Neuronal stem cell (in vitro differentiated cells): ENCODE measurements around the gene ANKRD2.

ENCODE experiments used
- DNase-seq: peaks from one replicate; pipeline ENCODE4 v3.0.0-alpha.2; 2013; ENCODE audit warnings: low spot score
- H2AFZ ChIP-seq: one replicate; pipeline ENCODE4 v1.6.1; 2013; ENCODE audit warnings: mild to moderate bottlenecking, low read length, inconsistent platforms
- H2AK5ac ChIP-seq: 2 replicates; pipeline ENCODE4 v1.6.1; 2013; ENCODE audit warnings: low read depth, mild to moderate bottlenecking, inconsistent platforms, low read length, moderate library complexity, mixed read lengths
- H2BK120ac ChIP-seq: 2 replicates; pipeline ENCODE4 v1.6.1; 2013; ENCODE audit warnings: low read depth, mild to moderate bottlenecking, inconsistent platforms, low read length, moderate library complexity, mixed read lengths
- H2BK12ac ChIP-seq: one replicate; pipeline ENCODE4 v1.6.1; 2013; ENCODE audit warnings: low read length, inconsistent platforms
- H2BK15ac ChIP-seq: 2 replicates; pipeline ENCODE4 v1.6.1; 2013; ENCODE audit warnings: mild to moderate bottlenecking, low read length, inconsistent platforms, mixed read lengths
- H2BK5ac ChIP-seq: one replicate; pipeline ENCODE4 v1.6.1; 2013; ENCODE audit warnings: inconsistent platforms, mild to moderate bottlenecking, low read length, moderate library complexity
- H3K14ac ChIP-seq: one replicate; pipeline ENCODE4 v1.6.1; 2013; ENCODE audit warnings: low read length, inconsistent platforms
- H3K18ac ChIP-seq: 2 replicates; pipeline ENCODE4 v1.6.1; 2013; ENCODE audit warnings: low read length, inconsistent platforms
- H3K23ac ChIP-seq: 2 replicates; pipeline ENCODE4 v1.6.1; 2013; ENCODE audit warnings: low read depth, mild to moderate bottlenecking, mixed read lengths, low read length, inconsistent platforms; ENCODE audit not compliant: poor library complexity
- H3K27ac ChIP-seq: replicated peaks from 3 replicates; pipeline ENCODE4 v1.5.1; 2013; ENCODE audit warnings: low read length, inconsistent platforms
- H3K27me3 ChIP-seq, 3 experiments: 2 replicates each; pipeline ENCODE4 v1.6.1; 2013; ENCODE audit warnings: low read length in 3 of 3, mild to moderate bottlenecking in 2 of 3, inconsistent platforms in 1 of 3, low read depth in 1 of 3, mixed read lengths in 1 of 3, moderate library complexity in 1 of 3; ENCODE audit not compliant: control insufficient read depth in 3 of 3, insufficient read depth in 3 of 3
- H3K36me3 ChIP-seq, 2 donors: replicated peaks in 1 of 2; 2 replicates each; pipeline ENCODE4 v1.6.1; 2013; ENCODE audit warnings: low read length in 2 of 2; ENCODE audit not compliant: control insufficient read depth in 2 of 2, insufficient read depth in 2 of 2
- H3K4ac ChIP-seq: 2 replicates; pipeline ENCODE4 v1.6.1; 2013; ENCODE audit warnings: inconsistent platforms, mild to moderate bottlenecking, low read length, moderate library complexity
- H3K4me1 ChIP-seq, 2 donors: 1 replicate in 1 of 2; 2 replicates in 1 of 2; pipeline ENCODE4 v1.6.1; 2013; ENCODE audit warnings: low read length in 2 of 2, low read depth in 1 of 2; ENCODE audit not compliant: control insufficient read depth in 2 of 2, insufficient read depth in 1 of 2
- H3K4me2 ChIP-seq: one replicate; pipeline ENCODE4 v1.6.1; 2013; ENCODE audit warnings: mild to moderate bottlenecking, low read length, inconsistent platforms; ENCODE audit not compliant: insufficient read depth, poor library complexity, severe bottlenecking
- H3K4me3 ChIP-seq, 2 donors: 2 replicates each; pipeline ENCODE4 v1.5.1; 2013; ENCODE audit warnings: low read length in 2 of 2, mild to moderate bottlenecking in 2 of 2, inconsistent platforms in 1 of 2, moderate library complexity in 1 of 2
- H3K79me1 ChIP-seq: one replicate; pipeline ENCODE4 v1.6.1; 2013; ENCODE audit warnings: low read depth, mild to moderate bottlenecking, inconsistent platforms, low read length, moderate library complexity
- H3K9ac ChIP-seq: one replicate; pipeline ENCODE4 v1.6.1; 2013; ENCODE audit warnings: mild to moderate bottlenecking, low read depth, low read length, inconsistent platforms; ENCODE audit not compliant: poor library complexity
- H3K9me3 ChIP-seq, 2 donors: replicated peaks in 1 of 2; 2 replicates each; pipeline versions ENCODE3 to v1.6.1; 2013; ENCODE audit warnings: low read length in 2 of 2, mild to moderate bottlenecking in 2 of 2, inconsistent platforms in 1 of 2, low read depth in 1 of 2, mixed read lengths in 1 of 2, moderate library complexity in 1 of 2; ENCODE audit not compliant: control insufficient read depth in 2 of 2, insufficient read depth in 1 of 2
- H4K8ac ChIP-seq: one replicate; pipeline ENCODE4 v1.6.1; 2013; ENCODE audit warnings: low read depth, mild to moderate bottlenecking, inconsistent platforms, low read length, moderate library complexity
- H4K91ac ChIP-seq: one replicate; pipeline ENCODE4 v1.6.1; 2013; ENCODE audit warnings: low read length, low read depth, mild to moderate bottlenecking, inconsistent platforms; ENCODE audit not compliant: poor library complexity
- WGBS, 2 donors: extraction: QIAGEN DNeasy Blood & Tissue Kit; methylation state at CpG; one replicate each; pipeline ENCODE4 v1.1.7; 2013; ENCODE audit warnings: missing lambda C conversion rate in 2 of 2, mixed read lengths in 1 of 2; ENCODE audit not compliant: insufficient read length in 2 of 2, insufficient replicate concordance in 1 of 2; ENCODE audit errors: extremely low coverage in 2 of 2; 5-methylcytosine and 5-hydroxymethylcytosine counted together

The ANKRD2 gene

DNA sequence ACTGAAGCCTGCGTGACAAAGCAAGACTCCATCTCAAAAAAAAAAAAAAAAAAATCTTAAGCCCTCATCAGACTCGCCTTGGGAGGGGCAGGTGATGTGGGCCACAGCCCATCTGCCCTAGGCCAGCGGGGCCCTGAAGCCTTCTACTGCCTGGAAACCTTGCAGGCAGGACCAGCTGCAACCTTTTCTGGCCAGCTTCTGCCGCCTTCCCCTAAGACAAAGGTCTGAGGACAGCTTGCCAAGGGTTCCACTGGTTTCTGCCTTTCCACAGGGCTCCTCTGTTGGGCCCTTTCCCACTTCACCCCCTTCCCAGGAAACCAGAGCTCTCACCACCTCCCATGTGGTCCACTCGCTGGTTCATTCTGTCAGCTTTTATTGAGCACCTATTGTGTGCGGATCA lies 38.7 kb upstream of the ANKRD2 start:
- no CpG with 5 or more reads among the region's 6 CpGs for WGBS, 2 donors
- Histone ChIP-seq H3K4me2 (no peak overlapping the region), H2AFZ (no peak overlapping the region), H3K27ac (no peak overlapping the region), H3K79me1 (no peaks in the 10 kb centered on the region), H2BK12ac (no peak overlapping the region), H4K8ac (no peak overlapping the region), H3K36me3 (no peaks in the 10 kb centered on the region), H3K4me3 (no peak overlapping the region), H4K91ac (no peak overlapping the region), H2BK120ac (no peak overlapping the region), H3K23ac (no peak overlapping the region), H3K9ac (no peak overlapping the region), H3K27me3 (no peaks in the 10 kb centered on the region), H3K18ac (no peak overlapping the region), H2BK5ac (no peak overlapping the region), H3K9me3 (peaks cover 1 to 6% of the 10 kb centered on the region in 2 donors), H3K14ac (no peak overlapping the region), H2AK5ac (no peak overlapping the region), H3K4ac (no peak overlapping the region), H3K4me1 (peaks cover 3 to 8% of the 10 kb centered on the region in 2 donors), H2BK15ac (no peak overlapping the region)
- no peak for DNase-seq

DNA sequence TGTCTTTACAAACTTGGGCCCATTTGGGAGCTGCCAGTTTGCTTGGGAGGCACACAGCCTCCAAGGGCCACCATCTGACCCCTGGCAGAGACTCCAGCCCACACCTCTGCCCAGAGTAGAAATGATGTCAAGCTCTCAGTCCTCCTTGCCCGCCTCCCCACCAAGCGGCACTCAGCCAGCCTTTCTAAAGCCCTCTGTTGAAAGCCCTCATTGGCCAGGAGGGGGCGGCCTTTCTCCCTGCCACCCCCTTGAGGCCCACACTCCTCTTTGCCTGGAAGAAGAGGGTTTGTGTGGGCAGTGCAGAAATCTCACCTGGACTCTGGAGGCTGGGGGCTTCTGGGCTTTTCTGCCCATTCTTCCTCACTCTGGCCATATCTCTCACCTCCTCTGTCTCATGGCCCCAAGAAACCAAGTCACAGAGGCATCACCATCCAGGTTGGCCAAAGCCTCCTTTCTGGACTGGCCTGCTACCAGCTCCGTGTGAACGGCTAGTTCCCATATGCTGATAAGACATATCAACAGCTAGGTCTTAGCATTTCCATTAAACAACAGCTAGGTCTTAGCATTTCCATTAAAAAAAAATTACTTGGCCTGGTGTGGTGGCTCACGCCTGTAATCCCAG lies 37.7 kb upstream of the ANKRD2 start:
- no peak overlapping the region for H2BK5ac ChIP-seq
- peaks cover 1 to 3% of the 10 kb centered on the region in 2 donors for H3K9me3 ChIP-seq
- H3K23ac ChIP-seq = no peak overlapping the region
- no peak overlapping the region for H3K4ac ChIP-seq
- H3K4me1 ChIP-seq = peaks cover 3 to 12% of the 10 kb centered on the region in 2 donors
- H2BK15ac ChIP-seq = no peak overlapping the region
- no peak overlapping the region for H3K14ac ChIP-seq
- H3K4me2 ChIP-seq = no peak overlapping the region
- no peak overlapping the region for H2BK120ac ChIP-seq
- no peak overlapping the region for H2BK12ac ChIP-seq
- H2AFZ ChIP-seq = no peak overlapping the region
- H3K79me1 ChIP-seq = no peaks in the 10 kb centered on the region
- DNase-seq = no peak
- WGBS, 2 donors = no CpG with 5 or more reads among the region's 6 CpGs
- no peaks in the 10 kb centered on the region for H3K27me3 ChIP-seq
- H4K8ac ChIP-seq = no peak overlapping the region
- H3K36me3 ChIP-seq = no peaks in the 10 kb centered on the region
- H3K27ac ChIP-seq = no peak overlapping the region
- H4K91ac ChIP-seq = no peak overlapping the region
- H2AK5ac ChIP-seq = no peak overlapping the region
- no peak overlapping the region for H3K18ac ChIP-seq
- H3K4me3 ChIP-seq = no peak overlapping the region
- no peak overlapping the region for H3K9ac ChIP-seq

- Histone ChIP-seq H3K9ac (no peak overlapping the region), H4K91ac (no peak overlapping the region), H3K9me3 (no peaks in the 10 kb centered on the region), H3K23ac (no peak overlapping the region), H2BK120ac (no peak overlapping the region), H3K14ac (no peak overlapping the region), H2BK15ac (no peak overlapping the region), H3K4me2 (no peak overlapping the region), H3K79me1 (no peaks in the 10 kb centered on the region), H3K4me3 (no peak overlapping the region), H2AFZ (no peak overlapping the region), H3K27ac (no peak overlapping the region), H3K18ac (peak overlapping the region; percentile 73), H3K4me1 (peaks cover 11 to 21% of the 10 kb centered on the region in 2 donors), H3K36me3 (no peaks in the 10 kb centered on the region), H2BK5ac (no peak overlapping the region), H3K27me3 (no peaks in the 10 kb centered on the region), H3K4ac (no peak overlapping the region), H4K8ac (no peak overlapping the region), H2AK5ac (no peak overlapping the region), H2BK12ac (no peak overlapping the region)
- WGBS, 2 donors = no CpG with 5 or more reads among the region's 5 CpGs
- DNase-seq = no peak
Measured at GRCh38 chr10:97537186-97537869, 35.3 kb upstream of the ANKRD2 start.

DNA sequence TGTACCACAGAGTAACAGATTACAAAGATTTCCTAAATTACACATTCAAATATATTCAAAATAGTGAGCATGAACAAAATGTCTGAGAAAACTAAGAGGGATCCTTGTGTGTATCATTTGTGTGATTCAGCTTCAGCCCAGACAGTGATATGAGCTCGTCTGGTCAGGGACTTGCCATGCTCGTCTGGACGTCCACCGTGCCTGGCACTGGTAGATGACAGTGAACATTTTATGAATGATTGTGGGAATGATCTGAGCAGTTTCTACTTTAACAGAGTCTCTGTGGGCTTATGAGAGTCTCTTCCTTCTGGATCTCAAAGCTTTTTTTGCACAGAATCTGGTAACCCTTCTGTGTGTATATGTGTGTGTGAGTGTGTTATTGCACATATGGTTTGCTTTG lies 34.2 kb upstream of the ANKRD2 start:
- no peak overlapping the region for H3K4me2 ChIP-seq
- no peak overlapping the region for H2BK12ac ChIP-seq
- no peak overlapping the region for H2AK5ac ChIP-seq
- H2BK5ac ChIP-seq = no peak overlapping the region
- DNase-seq = no peak
- no peak overlapping the region for H4K91ac ChIP-seq
- no peak overlapping the region for H2AFZ ChIP-seq
- no peaks in the 10 kb centered on the region for H3K27me3 ChIP-seq
- H3K79me1 ChIP-seq = no peaks in the 10 kb centered on the region
- no peak overlapping the region for H3K9ac ChIP-seq
- no peak overlapping the region for H3K27ac ChIP-seq
- no peak overlapping the region for H2BK15ac ChIP-seq
- H3K4me1 ChIP-seq = peaks cover 18 to 25% of the 10 kb centered on the region in 2 donors
- no peak overlapping the region for H3K14ac ChIP-seq
- no peak overlapping the region for H3K18ac ChIP-seq
- H4K8ac ChIP-seq = no peak overlapping the region
- H3K9me3 ChIP-seq = no peaks in the 10 kb centered on the region
- no CpG with 5 or more reads among the region's 4 CpGs for WGBS, 2 donors
- no peak overlapping the region for H2BK120ac ChIP-seq
- H3K4me3 ChIP-seq = no peak overlapping the region
- no peaks in the 10 kb centered on the region for H3K36me3 ChIP-seq
- no peak overlapping the region for H3K23ac ChIP-seq
- H3K4ac ChIP-seq = no peak overlapping the region
